Measurements from ENCODE around the gene PYHIN1. TPM values are rescaled to one million over a fixed set of nuclear protein-coding genes. Genes with fewer than 3 reads are reported as not detected.
"Not testable (repeated sequence)": the region's sequence is repeated elsewhere in the genome, so short reads cannot be mapped to it uniquely, and the experiment has no call there.

PYHIN1 gene
- total and polyA plus RNA-seq, 2 experiments from 2014 or later: not detected

GRCh38 chr1:159005161-159005560 lies 73.8 kb downstream of the PYHIN1 start (continued):
- TF ChIP-seq EZH2 (IDR thresholded peaks at IDR 0.05; ENCODE audit: low read depth, unreplicated experiment) (no peak), ZNF331 (CRISPR knock-in tag; IDR thresholded peaks at IDR 0.05; ENCODE audit: low read depth) (no peak), ZNF114 (CRISPR knock-in tag; IDR thresholded peaks at IDR 0.05) (no peak), REST (IDR thresholded peaks at IDR 0.05; ENCODE audit: unreplicated experiment) (no peak)

- H3K4me2 ChIP-seq: peak overlapping the region; percentile 75
- TF ChIP-seq CREB1 (CRISPR knock-in tag; IDR thresholded peaks at IDR 0.05; ENCODE audit: low read depth): no peak
- H3K4me1 Mint-ChIP-seq: peaks cover 43% of the 10 kb centered on the region
Observed at GRCh38 chr1:159005676-159006075, 74.3 kb downstream of the PYHIN1 start.

GRCh38 chr1:159006210-159006807 lies 75.0 kb downstream of the PYHIN1 start:
- not testable (repeated sequence) for H3K36me3 Mint-ChIP-seq (ENCODE audit: low read depth); H3K27ac Mint-ChIP-seq; H3K9me3 Mint-ChIP-seq; H3K36me3 ChIP-seq (ENCODE audit: insufficient read depth); H3K79me2 ChIP-seq (replicated peaks; ENCODE audit: insufficient read depth); H2AFZ ChIP-seq; H4K20me1 ChIP-seq (replicated peaks; ENCODE audit: insufficient read depth); H3K9me2 ChIP-seq (ENCODE audit: insufficient read depth); H3K27ac ChIP-seq (ENCODE audit: low read depth); H3F3A ChIP-seq (replicated peaks; ENCODE audit: low read depth)
- ATAC-seq: peak; percentile 87
- Histone ChIP-seq H3K4me2 (peak overlapping the region; percentile 75), H3K27me3 (ENCODE audit: insufficient read depth) (peaks cover 56% of the 10 kb centered on the region), H3K4me3 (peak overlapping the region; percentile 47), H3K4me1 (ENCODE audit: insufficient read depth) (peaks cover 33% of the 10 kb centered on the region)
- DNase-seq (ENCODE audit: low spot score): peak; percentile 85
- Mint-ChIP-seq H3K4me1 (peaks cover 41% of the 10 kb centered on the region), H3K27me3 (ENCODE audit: insufficient read depth, low read depth, poor library complexity) (peaks cover 28% of the 10 kb centered on the region), H3K4me3 (peak overlapping the region; percentile 68)
- peak; percentile 43; the same call in 1 of the 2 replicates for TF ChIP-seq POLR2AphosphoS5 (IDR thresholded peaks at IDR 0.05; ENCODE audit: low read depth)
- TF ChIP-seq NANOG (IDR thresholded peaks at IDR 0.05; ENCODE audit: borderline replicate concordance): peak; percentile 78

More at GRCh38 chr1:159005676-159006075, 74.3 kb downstream of the PYHIN1 start:
- no peaks in the 10 kb centered on the region; the same call in 1 of the 2 replicates for H4K20me1 ChIP-seq (replicated peaks; ENCODE audit: insufficient read depth)
- no peak overlapping the region for H3K27ac ChIP-seq (ENCODE audit: low read depth)
- H3K27me3 ChIP-seq (ENCODE audit: insufficient read depth): peaks cover 56% of the 10 kb centered on the region
- no peaks in the 10 kb centered on the region for H3K9me2 ChIP-seq (ENCODE audit: insufficient read depth)
- 0 out of 2 replicates have a peak, but pooled peaks cover 3% of the 10 kb centered on the region for H3F3A ChIP-seq (replicated peaks; ENCODE audit: low read depth)
- H3K27ac Mint-ChIP-seq: no peak overlapping the region
- ATAC-seq (peak; percentile 85), DNase-seq (ENCODE audit: low spot score) (peak; percentile 53)
- H3K36me3 Mint-ChIP-seq (ENCODE audit: low read depth): no peaks in the 10 kb centered on the region
- H3K79me2 ChIP-seq (replicated peaks; ENCODE audit: insufficient read depth): no peaks in the 10 kb centered on the region
- peak overlapping the region; percentile 0; the same call in 1 of the 2 replicates for H2AFZ ChIP-seq
- H3K27me3 Mint-ChIP-seq (ENCODE audit: insufficient read depth, low read depth, poor library complexity): peaks cover 28% of the 10 kb centered on the region
- H3K4me3 ChIP-seq: peak overlapping the region; percentile 47
- peak overlapping the region; percentile 68 for H3K4me3 Mint-ChIP-seq
- peaks cover 39% of the 10 kb centered on the region for H3K4me1 ChIP-seq (ENCODE audit: insufficient read depth)
- H3K36me3 ChIP-seq (ENCODE audit: insufficient read depth): no peaks in the 10 kb centered on the region
- H3K9me3 Mint-ChIP-seq: no peaks in the 10 kb centered on the region
